ENCODE results near the gene ZFYVE1.

Gene ZFYVE1

DNA sequence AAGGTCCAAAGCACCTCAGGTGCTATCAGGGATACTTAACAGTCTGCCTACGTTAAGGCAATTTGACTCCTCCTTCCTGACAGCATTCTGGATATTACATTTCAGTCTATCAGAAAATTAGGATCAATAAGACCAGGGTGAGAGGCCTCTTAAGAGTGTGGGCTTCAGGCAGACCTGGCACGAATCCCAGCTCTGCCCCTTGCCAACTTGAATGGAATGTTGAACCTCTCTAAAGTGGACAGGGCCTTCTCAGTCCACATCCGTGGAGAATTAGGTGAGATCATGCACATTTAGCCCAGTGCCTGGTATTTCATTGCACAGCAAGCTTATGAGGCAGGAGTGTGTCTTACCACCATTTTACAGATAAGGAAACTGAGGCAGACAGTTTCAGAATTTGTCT is 74.7 kb downstream of the ZFYVE1 start:
- DNase-seq (ENCODE audit: insufficient read length, low spot score) (no peak), FAIRE-seq (no peak)
- TF ChIP-seq, protein P1, sequence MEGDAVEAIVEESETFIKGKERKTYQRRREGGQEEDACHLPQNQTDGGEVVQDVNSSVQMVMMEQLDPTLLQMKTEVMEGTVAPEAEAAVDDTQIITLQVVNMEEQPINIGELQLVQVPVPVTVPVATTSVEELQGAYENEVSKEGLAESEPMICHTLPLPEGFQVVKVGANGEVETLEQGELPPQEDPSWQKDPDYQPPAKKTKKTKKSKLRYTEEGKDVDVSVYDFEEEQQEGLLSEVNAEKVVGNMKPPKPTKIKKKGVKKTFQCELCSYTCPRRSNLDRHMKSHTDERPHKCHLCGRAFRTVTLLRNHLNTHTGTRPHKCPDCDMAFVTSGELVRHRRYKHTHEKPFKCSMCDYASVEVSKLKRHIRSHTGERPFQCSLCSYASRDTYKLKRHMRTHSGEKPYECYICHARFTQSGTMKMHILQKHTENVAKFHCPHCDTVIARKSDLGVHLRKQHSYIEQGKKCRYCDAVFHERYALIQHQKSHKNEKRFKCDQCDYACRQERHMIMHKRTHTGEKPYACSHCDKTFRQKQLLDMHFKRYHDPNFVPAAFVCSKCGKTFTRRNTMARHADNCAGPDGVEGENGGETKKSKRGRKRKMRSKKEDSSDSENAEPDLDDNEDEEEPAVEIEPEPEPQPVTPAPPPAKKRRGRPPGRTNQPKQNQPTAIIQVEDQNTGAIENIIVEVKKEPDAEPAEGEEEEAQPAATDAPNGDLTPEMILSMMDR (IDR thresholded peaks at IDR 0.05; ENCODE audit: insufficient read depth, missing control alignments): no peak

GRCh38 chr14:72948481-72949138 is 78.3 kb downstream of the ZFYVE1 start:
- FAIRE-seq: peak; percentile 94
- peak; percentile 50 for DNase-seq (ENCODE audit: insufficient read length, low spot score)
- TF ChIP-seq, protein P1 (IDR thresholded peaks at IDR 0.05; ENCODE audit: insufficient read depth, missing control alignments): peak; percentile 90

DNA sequence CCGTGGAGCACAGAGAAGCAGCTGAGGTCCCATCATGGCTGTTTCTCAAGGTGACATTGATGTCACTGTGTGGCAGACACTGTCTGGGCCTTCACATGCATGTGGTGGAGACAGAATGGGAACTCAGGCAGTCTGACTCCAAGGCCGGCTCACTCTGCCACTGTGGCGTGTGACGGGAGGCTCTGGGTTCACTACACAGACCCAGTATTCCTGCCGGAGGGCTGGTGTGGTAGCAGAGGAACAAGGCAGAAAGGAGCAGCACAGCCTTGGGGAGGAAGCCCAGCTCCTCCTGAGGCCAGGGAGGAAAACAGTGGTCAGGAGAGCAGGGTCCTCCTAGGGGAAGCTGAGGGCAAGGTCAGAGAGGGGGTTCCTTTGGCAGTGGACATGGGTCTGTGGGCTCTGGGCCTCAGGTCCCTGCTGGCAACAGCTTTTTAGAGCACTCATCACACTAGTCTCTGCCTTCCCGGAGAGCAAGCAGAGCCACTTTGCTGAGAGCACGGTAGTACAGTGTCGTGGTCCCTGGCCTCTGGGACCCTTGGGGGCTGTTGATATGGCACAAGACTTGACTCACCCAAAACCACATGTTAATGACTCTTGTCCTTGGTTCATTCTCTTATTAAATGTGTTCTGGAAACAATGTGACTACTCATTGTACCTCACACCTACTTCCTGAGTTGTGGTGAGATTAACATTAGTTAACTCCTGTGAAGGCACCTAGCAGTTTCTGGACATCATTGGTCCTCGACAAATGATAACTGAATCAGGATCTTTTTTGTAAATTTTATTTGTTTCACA is 79.3 kb downstream of the ZFYVE1 start:
- no peak for FAIRE-seq
- TF ChIP-seq, protein P1 (IDR thresholded peaks at IDR 0.05; ENCODE audit: insufficient read depth, missing control alignments): no peak

DNA sequence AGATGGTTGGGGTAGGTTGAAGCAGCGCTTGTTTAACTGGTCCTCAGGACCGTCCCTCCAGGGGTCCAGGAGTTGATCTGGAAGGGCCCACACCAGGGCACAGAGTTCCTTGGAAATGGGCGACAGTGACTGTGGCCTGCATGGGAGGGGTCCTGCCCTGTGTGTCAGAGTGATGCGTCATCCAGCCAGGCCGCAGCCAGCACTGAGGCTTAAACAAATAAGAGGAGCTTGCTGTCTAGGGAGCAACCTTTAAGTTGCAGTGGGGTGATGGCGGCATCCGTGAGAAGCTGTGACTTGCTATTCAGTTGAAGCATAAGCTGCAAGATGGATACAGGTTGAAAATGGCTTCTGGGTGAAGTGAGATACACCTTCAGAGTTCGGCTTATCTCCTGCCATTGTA is 80.4 kb downstream of the ZFYVE1 start:
- DNase-seq (ENCODE audit: insufficient read length, low spot score): no peak
- no peak for FAIRE-seq
- TF ChIP-seq, protein P1 (IDR thresholded peaks at IDR 0.05; ENCODE audit: insufficient read depth, missing control alignments): no peak

More for the DNA sequence above, 79.3 kb downstream of the ZFYVE1 start:
- DNase-seq (ENCODE audit: insufficient read length, low spot score): no peak

- FAIRE-seq: no peak
- TF ChIP-seq, protein P1 (IDR thresholded peaks at IDR 0.05; ENCODE audit: insufficient read depth, missing control alignments): no peak
- DNase-seq (ENCODE audit: insufficient read length, low spot score): no peak
These were observed 81.4 kb downstream of the ZFYVE1 start for GRCh38 chr14:72945356-72946027.

DNA sequence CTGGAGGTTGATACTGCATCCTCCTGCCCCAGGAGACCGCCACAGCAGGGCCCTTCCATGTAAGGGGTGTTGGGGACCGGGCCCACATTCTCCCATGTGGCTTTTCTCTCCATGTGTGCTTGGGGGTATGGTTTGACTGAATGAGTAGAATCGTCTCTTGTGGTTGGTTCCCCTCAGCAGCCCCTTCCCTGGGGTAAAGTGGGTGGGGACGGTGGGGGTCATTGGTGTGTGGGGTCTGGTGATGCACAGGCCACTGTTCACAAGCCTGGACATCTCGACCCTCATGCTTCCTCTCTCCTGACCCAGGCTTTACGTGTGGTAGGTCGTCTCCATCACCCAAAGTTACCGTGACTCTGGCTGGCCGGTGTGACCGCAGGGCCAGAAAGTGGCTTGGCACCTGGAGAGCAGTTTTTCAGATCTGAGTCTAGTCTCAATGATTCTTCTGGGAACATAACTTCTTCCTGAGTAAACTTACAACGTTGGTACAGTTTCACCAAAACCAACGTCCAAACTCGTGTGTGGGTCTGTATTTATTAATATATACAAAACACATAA is 83.0 kb downstream of the ZFYVE1 start:
- TF ChIP-seq, protein P1 (IDR thresholded peaks at IDR 0.05; ENCODE audit: insufficient read depth, missing control alignments): no peak
- DNase-seq (ENCODE audit: insufficient read length, low spot score): no peak
- no peak for FAIRE-seq

Data from D721Med (cell line).